HG02759 (cell line): ENCODE results near the gene KRTAP15-1.

Experiments
- ATAC-seq: cut with Tn5 transposase; IDR thresholded peaks from one replicate; pipeline ENCODE4 v1.9.1; 2021; ENCODE audit warnings: mild to moderate bottlenecking, moderate library complexity; ENCODE audit not compliant: unreplicated experiment

The KRTAP15-1 gene

GRCh38 chr21:30486180-30486579, 46.1 kb downstream of the KRTAP15-1 start:
- no peak for ATAC-seq

- ATAC-seq = no peak
Observed at GRCh38 chr21:30487336-30487735, 47.3 kb downstream of the KRTAP15-1 start, which contains the start of gene KRTAP19-2. TSS of gene KRTAP19-2 (minus strand) at chr21:30487436. CDS start at chr21:30487348, 88 bp downstream.
